Parathyroid adenoma (tissue), 2 donors: ENCODE data around the gene SLC8B1.

ENCODE experiments used
- H2AFZ ChIP-seq: fragments of 300-600 bp; sonication (generic); one replicate; pipeline ENCODE4 v1.7.0; 2017; ENCODE audit warnings: antibody characterized with exemption, mild to moderate bottlenecking
- H3K27ac ChIP-seq: fragments of 300-600 bp; sonication (generic); one replicate; pipeline ENCODE4 v1.7.0; 2017
- H3K27me3 ChIP-seq: fragments of 300-600 bp; sonication (generic); one replicate; pipeline ENCODE4 v1.7.0; 2017; ENCODE audit warnings: low read length; ENCODE audit not compliant: control insufficient read depth, insufficient read depth
- H3K36me3 ChIP-seq: fragments of 300-600 bp; sonication (generic); one replicate; pipeline ENCODE4 v1.7.0; 2017; ENCODE audit warnings: low read length; ENCODE audit not compliant: control insufficient read depth, insufficient read depth
- H3K4me1 ChIP-seq: fragments of 300-600 bp; sonication (generic); one replicate; pipeline ENCODE4 v1.7.0; 2017; ENCODE audit warnings: control low read depth
- H3K4me2 ChIP-seq: fragments of 300-600 bp; sonication (generic); one replicate; pipeline ENCODE4 v1.7.0; 2017; ENCODE audit warnings: low read length
- H3K4me3 ChIP-seq: fragments of 300-600 bp; sonication (generic); one replicate; pipeline ENCODE4 v1.7.0; 2017; ENCODE audit warnings: low read depth, low read length
- H3K79me2 ChIP-seq: fragments of 300-600 bp; sonication (generic); one replicate; pipeline ENCODE4 v1.7.0; 2017; ENCODE audit warnings: control low read depth
- H3K9ac ChIP-seq: fragments of 300-600 bp; sonication (generic); one replicate; pipeline ENCODE4 v1.7.0; 2017; ENCODE audit warnings: mild to moderate bottlenecking
- H3K9me3 ChIP-seq: fragments of 300-600 bp; sonication (generic); one replicate; pipeline ENCODE4 v1.7.0; 2017; ENCODE audit warnings: low read length; ENCODE audit not compliant: control insufficient read depth
- CTCF ChIP-seq: fragments of 300-600 bp; sonication (generic); IDR thresholded peaks from one replicate; pipeline ENCODE4 v1.7.0; 2017; ENCODE audit warnings: antibody characterized with exemption, mild to moderate bottlenecking
- donor health status: primary hyperparathyroidism.

Gene SLC8B1

GRCh38 chr12:113268136-113268535, 66.8 kb downstream of the SLC8B1 start:
- Histone ChIP-seq H3K36me3 (no peaks in the 10 kb centered on the region), H3K4me2 (no peak overlapping the region), H2AFZ (no peak overlapping the region), H3K4me3 (no peak overlapping the region), H3K79me2 (peaks cover 16% of the 10 kb centered on the region), H3K27me3 (no peaks in the 10 kb centered on the region), H3K9me3 (no peaks in the 10 kb centered on the region), H3K4me1 (no peaks in the 10 kb centered on the region), H3K9ac (no peak overlapping the region), H3K27ac (no peak overlapping the region)
- TF ChIP-seq CTCF: no peak

GRCh38 chr12:113267621-113268020, 67.3 kb downstream of the SLC8B1 start:
- no peak overlapping the region for H3K4me3 ChIP-seq
- H3K9ac ChIP-seq: no peak overlapping the region
- no peaks in the 10 kb centered on the region for H3K36me3 ChIP-seq
- no peaks in the 10 kb centered on the region for H3K27me3 ChIP-seq
- no peak overlapping the region for H2AFZ ChIP-seq
- no peak overlapping the region for H3K4me2 ChIP-seq
- H3K27ac ChIP-seq: no peak overlapping the region
- H3K79me2 ChIP-seq: peaks cover 13% of the 10 kb centered on the region
- H3K4me1 ChIP-seq: peaks cover 3% of the 10 kb centered on the region
- H3K9me3 ChIP-seq: no peaks in the 10 kb centered on the region
- no peak for TF ChIP-seq CTCF

GRCh38 chr12:113266106-113266895, 68.6 kb downstream of the SLC8B1 start:
- no peak for TF ChIP-seq CTCF

GRCh38 chr12:113263431-113263963, 71.4 kb downstream of the SLC8B1 start:
- Histone ChIP-seq H3K27ac (no peak overlapping the region), H3K4me1 (peaks cover 19% of the 10 kb centered on the region), H3K36me3 (no peaks in the 10 kb centered on the region)

More at GRCh38 chr12:113266106-113266895, 68.6 kb downstream of the SLC8B1 start:
- Histone ChIP-seq H3K36me3 (no peaks in the 10 kb centered on the region), H3K79me2 (peaks cover 9% of the 10 kb centered on the region), H3K27me3 (no peaks in the 10 kb centered on the region), H3K9ac (no peak overlapping the region), H3K4me2 (no peak overlapping the region), H3K4me3 (no peak overlapping the region), H3K27ac (no peak overlapping the region), H3K4me1 (peaks cover 10% of the 10 kb centered on the region), H2AFZ (no peak overlapping the region), H3K9me3 (no peaks in the 10 kb centered on the region)

More at GRCh38 chr12:113263431-113263963, 71.4 kb downstream of the SLC8B1 start:
- Histone ChIP-seq H2AFZ (no peak overlapping the region), H3K4me3 (no peak overlapping the region), H3K4me2 (no peak overlapping the region), H3K27me3 (no peaks in the 10 kb centered on the region), H3K9ac (no peak overlapping the region), H3K9me3 (no peaks in the 10 kb centered on the region), H3K79me2 (peaks cover 6% of the 10 kb centered on the region)
- TF ChIP-seq CTCF: no peak
